ENCODE data around the gene SAMD14. TPM values are rescaled to one million over a fixed set of nuclear protein-coding genes. Genes with fewer than 3 reads are reported as not detected.

SAMD14 gene
- total RNA-seq, 1 experiment from 2014 or later = 5.9 TPM

GRCh38 chr17:50151937-50152547 is 22.1 kb upstream of the SAMD14 start (continued):
- no peak for TF ChIP-seq STAT6 (CRISPR knock-in tag; conservative IDR thresholded peaks at IDR 0.05; ENCODE audit: low read depth)
- TF ChIP-seq ATF6 (CRISPR knock-in tag; IDR thresholded peaks at IDR 0.05) = no peak
- no peak for TF ChIP-seq CREB1 (CRISPR knock-in tag; IDR thresholded peaks at IDR 0.05)
- no peak for TF ChIP-seq EMX1 (CRISPR knock-in tag; IDR thresholded peaks at IDR 0.05)
- no peak for TF ChIP-seq SOX15 (CRISPR knock-in tag; IDR thresholded peaks at IDR 0.05)
- peak; percentile 51 for TF ChIP-seq GABPB1 (CRISPR knock-in tag; IDR thresholded peaks at IDR 0.05)
- TF ChIP-seq KAT7 (CRISPR knock-in tag; IDR thresholded peaks at IDR 0.05; ENCODE audit: borderline replicate concordance) = no peak
- 0 out of 2 replicates have a peak, but pooled peaks have one; percentile 15 for TF ChIP-seq FOXP1 (CRISPR knock-in tag; IDR thresholded peaks at IDR 0.05; ENCODE audit: borderline replicate concordance)
- TF ChIP-seq TP53 (CRISPR knock-in tag; IDR thresholded peaks at IDR 0.05) = no peak
- TF ChIP-seq FOXP4 (CRISPR knock-in tag; IDR thresholded peaks at IDR 0.05) = no peak
- TF ChIP-seq ZNF263 (CRISPR knock-in tag; IDR thresholded peaks at IDR 0.05; ENCODE audit: low read depth) = no peak
- TF ChIP-seq ZNF532 (CRISPR knock-in tag; IDR thresholded peaks at IDR 0.05; ENCODE audit: borderline replicate concordance) = no peak
- peak; percentile 99 for TF ChIP-seq ZNF121 (CRISPR knock-in tag; IDR thresholded peaks at IDR 0.05)
- no peak; the same call in 1 of the 2 replicates for TF ChIP-seq CREM (CRISPR knock-in tag; IDR thresholded peaks at IDR 0.05)
- TF ChIP-seq ZNF317 (CRISPR knock-in tag; IDR thresholded peaks at IDR 0.05; ENCODE audit: borderline replicate concordance, low read depth) = no peak
- TF ChIP-seq IRF1 (CRISPR knock-in tag; IDR thresholded peaks at IDR 0.05) = no peak
- TF ChIP-seq E2F4 (CRISPR knock-in tag; IDR thresholded peaks at IDR 0.05; ENCODE audit: borderline replicate concordance, low read depth) = no peak
- no peak for TF ChIP-seq NFYB (CRISPR knock-in tag; conservative IDR thresholded peaks at IDR 0.05; ENCODE audit: low read depth)
- no peak for TF ChIP-seq CDX4 (CRISPR knock-in tag; IDR thresholded peaks at IDR 0.05; ENCODE audit: borderline replicate concordance)
- no peak for TF ChIP-seq CTCF (IDR thresholded peaks at IDR 0.05)
- TF ChIP-seq MXD4 (CRISPR knock-in tag; IDR thresholded peaks at IDR 0.05; ENCODE audit: borderline replicate concordance) = no peak
- no peak for TF ChIP-seq NR2C2 (CRISPR knock-in tag; IDR thresholded peaks at IDR 0.05)
- TF ChIP-seq NR1H2 (CRISPR knock-in tag; IDR thresholded peaks at IDR 0.05) = no peak
- TF ChIP-seq ZNF138 (CRISPR knock-in tag; conservative IDR thresholded peaks at IDR 0.05) = no peak

Data from WTC11 (cell line).